IMR-90 (cell line): ENCODE measurements around the gene CDT1. TPM values are rescaled to one million over a fixed set of nuclear protein-coding genes. Genes with fewer than 3 reads are reported as not detected.
A peak's percentile ranks its signal among the peaks of the same experiment; 100 is the strongest.
"Not testable (repeated sequence)": the region's sequence is repeated elsewhere in the genome, so short reads cannot be mapped to it uniquely, and the experiment has no call there.

ENCODE experiments used
- ATAC-seq: fragments of 200-7000 bp; cut with Tn5 transposase; 2 replicates; pipeline ENCODE4 v1.9.1; 2020; ENCODE audit warnings: low read depth, mild to moderate bottlenecking, moderate library complexity
- BruUV-seq: library from RNA; stranded (reverse); fragments of 400-500 nt; replicated peaks from 2 replicates; lab custom pipeline; 2021; lab: Mats Ljungman, UMichigan
- CTCF ChIA-PET: fragments of 300-600 bp; formaldehyde crosslinking; extraction: SDS; loops from one replicate; lab custom pipeline; 2021; ENCODE audit warnings: antibody characterized with exemption; lab: Yijun Ruan, JAX
- POLR2A ChIA-PET: fragments of 300-600 bp; sonication (Branson Sonifier 250); formaldehyde crosslinking; loops from one replicate; lab custom pipeline; 2022; ENCODE audit warnings: antibody characterized with exemption; ENCODE audit not compliant: unreplicated experiment; lab: Charles Lee
- DNase-seq: peaks from one replicate; pipeline ENCODE4 v3.0.0; 2013
- H2AFZ ChIP-seq: replicated peaks from 2 replicates; pipeline ENCODE3; 2013; ENCODE audit warnings: low read length, mild to moderate bottlenecking; ENCODE audit not compliant: poor library complexity
- H2AK5ac ChIP-seq: 2 replicates; pipeline ENCODE4 v1.6.1; 2013; ENCODE audit warnings: low read depth, low read length, inconsistent platforms
- H2AK9ac ChIP-seq: replicated peaks from 2 replicates; pipeline ENCODE3; 2013; ENCODE audit warnings: mild to moderate bottlenecking, low read depth, low read length, moderate library complexity; ENCODE audit not compliant: poor library complexity
- H2BK120ac ChIP-seq: 2 replicates; pipeline ENCODE4 v1.6.1; 2013; ENCODE audit warnings: low read depth, low read length, inconsistent platforms
- H2BK15ac ChIP-seq: 3 replicates; pipeline ENCODE4 v1.6.1; 2013; ENCODE audit warnings: low read depth, low read length, inconsistent platforms
- H2BK20ac ChIP-seq: 2 replicates; pipeline ENCODE4 v1.6.1; 2013; ENCODE audit warnings: low read depth, mild to moderate bottlenecking, inconsistent platforms, low read length, moderate library complexity
- H2BK5ac ChIP-seq: 2 replicates; pipeline ENCODE4 v1.6.1; 2013; ENCODE audit warnings: mild to moderate bottlenecking, low read depth, low read length, inconsistent platforms; ENCODE audit not compliant: poor library complexity, severe bottlenecking
- H3K14ac ChIP-seq: replicated peaks from 2 replicates; pipeline ENCODE4 v1.6.1; 2013; ENCODE audit warnings: low read depth, low read length, inconsistent platforms
- H3K18ac ChIP-seq: 2 replicates; pipeline ENCODE4 v1.6.1; 2013; ENCODE audit warnings: low read depth, low read length, control low read depth
- H3K23ac ChIP-seq: 2 replicates; pipeline ENCODE4 v1.6.1; 2013; ENCODE audit warnings: low read depth, low read length, inconsistent platforms
- H3K27ac ChIP-seq: 2 replicates; pipeline ENCODE4 v1.5.1; 2013; ENCODE audit warnings: mild to moderate bottlenecking, control low read depth, low read length; ENCODE audit not compliant: insufficient read depth
- H3K27me3 ChIP-seq: 2 replicates; pipeline ENCODE4 v1.6.1; 2013; ENCODE audit warnings: low read length; ENCODE audit not compliant: control insufficient read depth, insufficient read depth
- H3K36me3 ChIP-seq: 2 replicates; pipeline ENCODE4 v1.6.1; 2013; ENCODE audit warnings: low read length, mixed read lengths; ENCODE audit not compliant: control insufficient read depth, insufficient read depth
- H3K4ac ChIP-seq: 2 replicates; pipeline ENCODE4 v1.6.1; 2013; ENCODE audit warnings: low read depth, low read length, inconsistent platforms
- H3K4me1 ChIP-seq: 2 replicates; pipeline ENCODE4 v1.6.1; 2013; ENCODE audit warnings: low read length, mixed read lengths; ENCODE audit not compliant: control insufficient read depth, insufficient read depth
- H3K4me2 ChIP-seq: 2 replicates; pipeline ENCODE4 v1.6.1; 2013; ENCODE audit warnings: low read depth, mild to moderate bottlenecking, control low read depth, low read length, moderate library complexity
- H3K4me3 ChIP-seq: 2 replicates; pipeline ENCODE4 v1.5.1; 2013; ENCODE audit warnings: low read depth, mild to moderate bottlenecking, control low read depth, low read length, moderate library complexity; ENCODE audit not compliant: insufficient read depth
- H3K56ac ChIP-seq: 2 replicates; pipeline ENCODE4 v1.6.1; 2013; ENCODE audit warnings: low read length, inconsistent platforms; ENCODE audit not compliant: insufficient read depth; ENCODE audit errors: extremely low read depth
- H3K79me1 ChIP-seq, 2 experiments: 2 replicates each; pipeline ENCODE4 v1.6.1; 2013; ENCODE audit warnings: low read length in 2 of 2, inconsistent platforms in 1 of 2, low read depth in 1 of 2
- H3K9ac ChIP-seq: 2 replicates; pipeline ENCODE4 v1.6.1; 2013; ENCODE audit warnings: low read depth, low read length, control low read depth
- H3K9me1 ChIP-seq: 2 replicates; pipeline ENCODE4 v1.6.1; 2013; ENCODE audit warnings: low read length, inconsistent platforms; ENCODE audit not compliant: insufficient read depth
- H3K9me3 ChIP-seq: 2 replicates; pipeline ENCODE4 v1.6.1; 2013; ENCODE audit warnings: low read length; ENCODE audit not compliant: control insufficient read depth, insufficient read depth
- H4K20me1 ChIP-seq: 2 replicates; pipeline ENCODE4 v1.6.1; 2013; ENCODE audit warnings: low read length, inconsistent platforms; ENCODE audit not compliant: insufficient read depth
- H4K5ac ChIP-seq: 2 replicates; pipeline ENCODE4 v1.6.1; 2013; ENCODE audit warnings: mild to moderate bottlenecking, low read depth, low read length, control low read depth
- H4K8ac ChIP-seq, 2 experiments: 2 replicates each; pipeline ENCODE4 v1.6.1; 2013; ENCODE audit warnings: low read depth in 2 of 2, low read length in 2 of 2, control low read depth in 1 of 2, inconsistent platforms in 1 of 2
- H4K91ac ChIP-seq: 2 replicates; pipeline ENCODE4 v1.6.1; 2013; ENCODE audit warnings: low read depth, low read length, inconsistent platforms; ENCODE audit not compliant: insufficient read depth
- MAZ ChIP-seq: IDR thresholded peaks from 2 replicates; pipeline ENCODE4 v1.6.1; 2012; ENCODE audit warnings: low read depth, mild to moderate bottlenecking, low read length, improper control_type of control experiment, moderate library complexity, borderline replicate concordance
- MXI1 ChIP-seq: IDR thresholded peaks from 2 replicates; pipeline ENCODE4 v1.6.1; 2012; ENCODE audit warnings: low read depth, mild to moderate bottlenecking, low read length, moderate library complexity, borderline replicate concordance
- SMC3 ChIP-seq: fragments of 150-350 bp; IDR thresholded peaks from 2 replicates; pipeline ENCODE4 v1.6.1; 2016; ENCODE audit warnings: low read depth, mild to moderate bottlenecking, antibody characterized with exemption, low read length, moderate library complexity
- WGBS, 2 experiments: methylation state at CpG; one replicate each; pipeline versions ENCODE4 v1.1.5 to v1.1.7; 2013; ENCODE audit warnings: missing lambda C conversion rate in 2 of 2; ENCODE audit not compliant: insufficient read length in 1 of 2; ENCODE audit errors: extremely low coverage in 2 of 2; 5-methylcytosine and 5-hydroxymethylcytosine counted together
- dilution Hi-C: fragments of 300-500 bp; cut with HindIII; formaldehyde crosslinking; loops from one replicate; pipeline ENCODE4 v1.14.3; 2018; ENCODE audit warnings: low sequenced_read_pairs; ENCODE audit not compliant: unreplicated experiment
- in situ Hi-C: fragments of 300-500 bp; cut with MboI; formaldehyde crosslinking; loops from 3 replicates; pipeline ENCODE4 v1.14.3; 2019; ENCODE audit warnings: low sequenced_read_pairs, inconsistent platforms, mixed read lengths
- intact Hi-C: fragments of 100-400 bp; cut with micrococcal nuclease; formaldehyde crosslinking; loops from 2 replicates; pipeline ENCODE4 v1.10.0; 2022
- polyA plus RNA-seq, 3 experiments: library from polyadenylated mRNA; depleted of rRNA; stranded (reverse); fragments of >200 nt; gene quantifications; 2 replicates each; pipeline ENCODE4 v1.2.3, GENCODE V29; 2012; ENCODE audit warnings: low replicate concordance in 1 of 3
- total RNA-seq: library from RNA; depleted of rRNA; stranded (reverse); fragments of >200 nt; gene quantifications from 2 replicates; pipeline ENCODE4 v1.2.3, GENCODE V29; 2012
- TF ChIP-seq, protein P1 (sequence below): conservative IDR thresholded peaks from 2 replicates; pipeline ENCODE4 v1.5.1; 2012; ENCODE audit warnings: mild to moderate bottlenecking, low read depth, low read length, improper control_type of control experiment

Gene CDT1
- total and polyA plus RNA-seq, 2 of the 4 experiments (the other 2 are of a cell fraction): 3.2 to 11.8 TPM

DNA sequence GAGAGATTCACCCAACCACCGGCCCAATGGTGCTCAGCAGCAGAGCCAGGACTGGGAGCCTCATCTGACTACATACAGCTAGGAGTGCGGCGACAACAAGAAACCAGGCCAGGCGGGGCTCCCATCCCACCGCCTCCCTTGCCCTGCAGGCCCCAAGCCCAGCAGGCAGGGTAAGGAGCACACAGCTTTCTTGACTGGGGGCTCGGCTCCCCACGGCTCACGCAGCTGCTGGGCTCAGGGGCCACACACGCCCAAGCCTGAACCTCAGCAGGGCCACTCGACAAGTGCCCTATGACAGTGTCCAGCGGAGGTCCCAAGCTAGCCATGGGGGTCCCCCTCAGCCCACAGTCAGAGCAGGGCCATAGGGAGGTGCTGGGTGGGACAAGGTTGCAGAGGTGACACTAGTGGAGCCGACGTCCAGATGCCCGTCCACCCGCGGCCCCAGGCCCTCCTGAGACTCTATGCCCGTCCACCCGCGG is 32.3 kb upstream of the CDT1 start (continued):
- TF ChIP-seq, protein P1, sequence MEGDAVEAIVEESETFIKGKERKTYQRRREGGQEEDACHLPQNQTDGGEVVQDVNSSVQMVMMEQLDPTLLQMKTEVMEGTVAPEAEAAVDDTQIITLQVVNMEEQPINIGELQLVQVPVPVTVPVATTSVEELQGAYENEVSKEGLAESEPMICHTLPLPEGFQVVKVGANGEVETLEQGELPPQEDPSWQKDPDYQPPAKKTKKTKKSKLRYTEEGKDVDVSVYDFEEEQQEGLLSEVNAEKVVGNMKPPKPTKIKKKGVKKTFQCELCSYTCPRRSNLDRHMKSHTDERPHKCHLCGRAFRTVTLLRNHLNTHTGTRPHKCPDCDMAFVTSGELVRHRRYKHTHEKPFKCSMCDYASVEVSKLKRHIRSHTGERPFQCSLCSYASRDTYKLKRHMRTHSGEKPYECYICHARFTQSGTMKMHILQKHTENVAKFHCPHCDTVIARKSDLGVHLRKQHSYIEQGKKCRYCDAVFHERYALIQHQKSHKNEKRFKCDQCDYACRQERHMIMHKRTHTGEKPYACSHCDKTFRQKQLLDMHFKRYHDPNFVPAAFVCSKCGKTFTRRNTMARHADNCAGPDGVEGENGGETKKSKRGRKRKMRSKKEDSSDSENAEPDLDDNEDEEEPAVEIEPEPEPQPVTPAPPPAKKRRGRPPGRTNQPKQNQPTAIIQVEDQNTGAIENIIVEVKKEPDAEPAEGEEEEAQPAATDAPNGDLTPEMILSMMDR: no peak
- TF ChIP-seq MXI1: no peak
- TF ChIP-seq SMC3: no peak
- no peak for TF ChIP-seq MAZ

DNA sequence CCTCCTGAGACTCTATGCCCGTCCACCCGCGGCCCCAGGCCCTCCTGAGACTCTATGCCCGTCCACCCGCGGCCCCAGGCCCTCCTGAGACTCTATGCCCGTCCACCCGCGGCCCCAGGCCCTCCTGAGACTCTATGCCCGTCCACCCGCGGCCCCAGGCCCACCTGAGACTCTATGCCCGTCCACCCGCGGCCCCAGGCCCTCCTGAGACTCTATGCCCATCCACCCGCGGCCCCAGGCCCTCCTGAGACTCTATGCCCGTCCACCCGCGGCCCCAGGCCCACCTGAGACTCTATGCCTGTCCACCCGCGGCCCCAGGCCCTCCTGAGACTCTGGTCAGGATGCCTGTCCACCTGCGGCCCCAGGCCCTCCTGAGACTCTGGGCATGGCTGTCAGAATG is 31.8 kb upstream of the CDT1 start:
- H3K4me2 ChIP-seq, H3K9ac ChIP-seq, H3K27me3 ChIP-seq, H3K9me3 ChIP-seq, DNase-seq, POLR2A ChIA-PET, BruUV-seq, ATAC-seq, H2BK15ac ChIP-seq, intact Hi-C loops, H4K5ac ChIP-seq, H2AFZ ChIP-seq, H3K18ac ChIP-seq, dilution Hi-C loops, H3K56ac ChIP-seq, H3K36me3 ChIP-seq, H3K4me3 ChIP-seq, in situ Hi-C loops: not testable (repeated sequence)
- 86% methylated on average over 7 of the region's 23 CpGs; no CpG with 5 or more reads in 1 of the 2 experiments for WGBS, 2 experiments
- peak overlapping the region; percentile 70 for H4K91ac ChIP-seq
- peak overlapping the region; percentile 90 for H2BK5ac ChIP-seq
- H2BK120ac ChIP-seq: peak overlapping the region; percentile 85; the same call in 1 of the 2 replicates
- peaks cover 37% of the 10 kb centered on the region for H3K9me1 ChIP-seq
- peak overlapping the region; percentile 84 for H3K4ac ChIP-seq
- peak overlapping the region; percentile 88 for H2BK20ac ChIP-seq
- H3K14ac ChIP-seq: peak overlapping the region; percentile 91; the same call in 1 of the 2 replicates
- H2AK9ac ChIP-seq: peak overlapping the region; percentile 79
- peaks cover 15 to 81% of the 10 kb centered on the region in 2 experiments for H3K79me1 ChIP-seq
- H4K8ac ChIP-seq: peak overlapping the region in 1 of 2 experiments; percentile 47; a peak in 1 of 4 replicates
- CTCF ChIA-PET: interaction anchor here (1.4 kb wide), 1 partner anchor 16 kb away, joined by 3 read pairs; no protein-coding TSS in a partner anchor
- peak overlapping the region; percentile 88 for H2AK5ac ChIP-seq
- peaks cover 93% of the 10 kb centered on the region for H4K20me1 ChIP-seq
- H3K4me1 ChIP-seq: peaks cover 65% of the 10 kb centered on the region
- H3K27ac ChIP-seq: peak overlapping the region; percentile 44
- H3K23ac ChIP-seq: peak overlapping the region; percentile 69; the same call in 1 of the 2 replicates
